Measurements from ENCODE around the gene GCNT1. TPM values are rescaled to one million over a fixed set of nuclear protein-coding genes. Genes with fewer than 3 reads are reported as not detected.

GCNT1 gene
- 11.6 and 13.1 TPM in 2 replicates for total RNA-seq

DNA sequence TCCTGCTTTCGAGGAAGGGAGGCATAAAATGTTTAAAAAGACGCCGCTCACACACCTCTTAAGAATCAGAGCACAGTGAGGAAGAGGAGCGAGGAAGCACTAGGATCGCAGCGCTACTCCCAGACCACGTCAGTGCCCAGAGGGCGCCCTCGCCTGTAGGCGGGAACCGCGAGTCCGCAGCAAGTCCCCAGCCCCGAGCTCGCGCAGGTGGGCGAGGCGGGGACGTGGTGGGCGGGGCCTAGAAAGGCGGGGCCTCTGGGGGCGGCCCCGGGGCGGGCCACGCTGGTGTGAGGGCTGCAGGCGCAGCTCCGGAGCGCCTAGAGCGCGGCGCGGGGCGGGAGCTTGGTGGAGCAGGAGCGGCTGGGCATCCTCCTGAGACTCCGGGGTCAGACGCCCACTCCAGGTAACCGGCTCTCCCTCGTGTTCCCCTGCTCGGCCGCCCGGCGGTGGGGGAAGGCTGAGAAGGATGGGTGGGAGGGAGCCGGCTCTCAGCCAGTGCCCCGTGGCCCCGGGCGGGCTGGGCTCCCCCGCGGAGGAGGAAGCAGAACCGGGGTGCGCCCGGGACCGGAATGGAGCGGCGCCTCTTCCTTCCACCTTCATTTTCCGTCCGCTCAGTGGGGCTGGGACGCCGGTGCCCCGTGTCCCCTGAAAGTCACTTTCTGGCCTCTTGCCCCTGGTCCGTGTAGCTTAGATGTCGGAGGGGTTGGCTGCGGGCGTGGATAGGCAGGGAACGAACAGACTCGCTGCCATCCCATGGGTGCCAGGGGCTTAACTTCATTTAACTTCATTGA is at the start of gene GCNT1:
GCNT1 (plus strand) TSS at position 280 of the 791 bp plus-strand sequence. CDS start 43,200 bp downstream, outside the sequence.
- H3K9me3 Mint-ChIP-seq, result no peaks in the 10 kb centered on the region
- peak within 1 kb of the TSS; percentile 87 for H3K4me3 Mint-ChIP-seq
- peaks cover 3% of the 10 kb centered on the region for H3K27me3 Mint-ChIP-seq (ENCODE audit: insufficient read depth)
- peak within 1 kb of the TSS; percentile 91 for H3K27ac Mint-ChIP-seq
- intact Hi-C loops (cut with micrococcal nuclease), result loop anchor here (1.0 to 2.0 kb wide), 7 partner anchors 9 to 718 kb away; partner anchors contain the start of genes RFK and VPS13A
- peak; percentile 92 for DNase-seq (ENCODE audit: low spot score)
- peaks cover 35% of the 10 kb centered on the region for H3K4me1 Mint-ChIP-seq (ENCODE audit: low read depth)
- peaks cover 7% of the 10 kb centered on the region for H3K36me3 Mint-ChIP-seq (ENCODE audit: low read depth)

DNA sequence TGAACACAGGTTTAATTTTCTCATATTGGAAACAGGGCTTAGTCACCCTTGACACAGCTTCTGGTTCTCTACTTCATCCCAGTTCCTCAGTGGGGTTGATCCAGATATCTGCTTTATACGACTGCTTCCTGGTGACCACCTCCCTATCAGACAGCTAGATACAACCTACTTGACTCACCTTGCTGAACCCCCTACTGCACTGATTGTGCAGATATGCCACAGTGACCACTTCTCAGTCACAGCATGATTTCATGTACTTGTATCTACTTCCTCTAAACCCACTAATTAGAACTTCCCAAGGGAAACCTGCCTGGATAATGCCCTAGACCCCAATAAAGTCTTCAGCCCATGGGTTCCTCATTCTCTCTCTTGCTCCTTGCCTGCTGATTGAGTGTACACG is 46.3 kb upstream of the GCNT1 start:
- H3K27me3 Mint-ChIP-seq (ENCODE audit: insufficient read depth), result no peaks in the 10 kb centered on the region
- H3K4me3 Mint-ChIP-seq, result no peak overlapping the region
- intact Hi-C loops (cut with micrococcal nuclease), result no loop called here
- peaks cover 7% of the 10 kb centered on the region for H3K36me3 Mint-ChIP-seq (ENCODE audit: low read depth)
- H3K4me1 Mint-ChIP-seq (ENCODE audit: low read depth), result peaks cover 35% of the 10 kb centered on the region
- DNase-seq (ENCODE audit: low spot score), result no peak
- H3K27ac Mint-ChIP-seq, result no peak overlapping the region
- H3K9me3 Mint-ChIP-seq, result peaks cover 10% of the 10 kb centered on the region

DNA sequence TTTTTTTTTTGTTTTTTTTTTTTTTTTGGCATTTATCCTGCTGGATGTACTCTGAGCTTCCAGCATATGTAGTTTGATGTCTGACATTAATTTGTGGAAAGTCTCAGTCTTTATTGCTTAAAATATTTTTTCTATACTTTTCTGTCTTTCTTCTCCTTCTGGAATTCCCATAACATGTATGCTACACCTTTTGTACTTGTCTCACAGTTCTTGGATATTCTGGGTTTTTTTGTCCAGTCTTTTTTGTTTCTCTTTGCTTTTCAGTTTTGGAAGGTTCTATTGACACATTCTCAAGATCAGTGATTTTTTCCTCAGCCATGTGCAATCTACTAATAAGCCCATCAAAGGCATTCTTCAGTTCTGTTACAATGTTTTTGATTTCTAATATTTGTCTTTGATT is 45.3 kb upstream of the GCNT1 start:
- Mint-ChIP-seq H3K36me3 (ENCODE audit: low read depth) (peaks cover 7% of the 10 kb centered on the region), H3K27ac (no peak overlapping the region), H3K4me1 (ENCODE audit: low read depth) (peaks cover 38% of the 10 kb centered on the region), H3K27me3 (ENCODE audit: insufficient read depth) (no peaks in the 10 kb centered on the region), H3K4me3 (no peak overlapping the region), H3K9me3 (peaks cover 10% of the 10 kb centered on the region)
- DNase-seq (ENCODE audit: low spot score), result no peak
- intact Hi-C loops (cut with micrococcal nuclease), result no loop called here

DNA sequence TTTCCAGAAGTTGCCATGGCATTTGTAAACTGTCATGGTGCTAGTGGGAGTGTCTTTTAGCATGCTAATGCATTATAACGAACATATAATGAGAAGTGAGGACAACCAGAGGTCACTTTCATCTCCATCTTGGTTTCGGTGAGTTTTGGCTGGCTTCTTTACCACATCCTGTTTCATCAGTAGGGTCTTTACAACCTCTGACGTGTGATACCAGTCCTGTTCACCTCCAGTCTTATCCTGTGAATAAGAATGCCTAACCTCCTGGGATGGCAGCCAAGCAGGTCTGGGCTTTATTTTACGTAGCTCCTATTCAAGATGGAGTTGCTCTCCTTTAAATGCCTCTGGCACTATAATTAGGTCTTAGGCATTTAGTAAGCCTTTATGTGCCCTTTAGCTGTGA is 44.3 kb upstream of the GCNT1 start:
- intact Hi-C loops (cut with micrococcal nuclease), result no loop called here
- Mint-ChIP-seq H3K4me3 (no peak overlapping the region), H3K27me3 (ENCODE audit: insufficient read depth) (no peaks in the 10 kb centered on the region), H3K27ac (no peak overlapping the region), H3K36me3 (ENCODE audit: low read depth) (peaks cover 7% of the 10 kb centered on the region), H3K4me1 (ENCODE audit: low read depth) (peaks cover 38% of the 10 kb centered on the region), H3K9me3 (peaks cover 10% of the 10 kb centered on the region)
- no peak for DNase-seq (ENCODE audit: low spot score)

DNA sequence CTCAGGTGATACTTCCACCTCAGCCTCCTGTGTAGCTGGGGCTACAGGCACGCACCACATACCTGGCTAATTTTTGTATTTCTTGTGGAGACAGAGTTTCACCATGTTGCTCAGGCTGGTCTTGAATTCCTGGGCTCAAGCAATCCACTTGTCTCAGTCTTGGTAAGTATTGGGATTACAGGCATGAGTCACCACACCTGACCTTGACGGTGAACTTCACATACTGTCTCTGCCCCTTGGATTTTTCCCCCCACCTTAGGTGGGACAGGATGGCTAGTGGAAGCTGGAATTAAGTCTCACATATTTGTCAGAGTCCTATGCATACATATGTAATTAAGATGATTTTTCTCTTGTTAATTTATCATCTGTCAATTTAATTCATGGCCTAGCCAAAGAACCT is 43.8 kb upstream of the GCNT1 start:
- Mint-ChIP-seq H3K4me3 (no peak overlapping the region), H3K27me3 (ENCODE audit: insufficient read depth) (no peaks in the 10 kb centered on the region), H3K36me3 (ENCODE audit: low read depth) (peaks cover 7% of the 10 kb centered on the region), H3K4me1 (ENCODE audit: low read depth) (peaks cover 38% of the 10 kb centered on the region), H3K9me3 (peaks cover 10% of the 10 kb centered on the region), H3K27ac (no peak overlapping the region)
- intact Hi-C loops (cut with micrococcal nuclease), result no loop called here
- no peak for DNase-seq (ENCODE audit: low spot score)

DNA sequence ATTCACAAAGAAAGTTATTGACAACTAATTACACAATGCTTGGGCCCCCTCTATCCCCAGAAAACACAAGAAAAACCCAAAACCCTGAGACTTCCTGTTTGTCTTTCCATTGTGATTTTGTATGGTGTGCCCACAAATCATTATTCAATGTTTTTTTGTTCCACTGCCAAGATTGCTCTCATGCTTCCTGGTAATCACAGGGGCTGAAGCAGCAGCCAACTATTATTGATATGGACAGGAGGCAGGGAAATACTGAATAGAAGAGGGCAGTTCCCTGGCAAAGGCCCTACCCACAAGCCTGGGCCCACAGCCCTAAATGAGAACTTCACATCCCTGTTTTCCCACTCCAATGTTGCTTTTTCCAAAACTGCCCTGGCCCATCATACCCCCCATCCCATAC is 43.3 kb upstream of the GCNT1 start:
- intact Hi-C loops (cut with micrococcal nuclease), result no loop called here
- Mint-ChIP-seq H3K27ac (no peak overlapping the region), H3K4me3 (no peak overlapping the region), H3K9me3 (peaks cover 10% of the 10 kb centered on the region), H3K27me3 (ENCODE audit: insufficient read depth) (no peaks in the 10 kb centered on the region), H3K36me3 (ENCODE audit: low read depth) (peaks cover 7% of the 10 kb centered on the region), H3K4me1 (ENCODE audit: low read depth) (peaks cover 38% of the 10 kb centered on the region)
- DNase-seq (ENCODE audit: low spot score), result no peak

DNA sequence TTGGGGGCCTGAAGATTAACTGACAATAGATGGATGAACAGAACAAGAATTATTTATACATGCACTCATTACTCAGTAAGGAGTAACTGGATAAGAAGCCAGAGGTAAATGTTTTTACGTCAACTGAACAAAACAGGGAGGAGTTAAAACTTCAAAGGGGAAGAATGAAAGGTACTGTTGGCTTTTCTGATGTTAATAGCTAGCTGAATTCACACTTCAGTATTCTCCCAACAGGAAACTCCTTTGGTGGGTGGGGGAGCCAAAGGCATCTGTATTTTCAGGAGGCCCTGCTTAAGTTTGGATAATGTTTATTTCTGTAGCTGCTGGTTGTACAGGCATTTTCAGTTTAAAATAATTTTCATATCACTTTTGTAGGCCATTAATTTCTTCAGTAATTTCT is 41.6 kb upstream of the GCNT1 start:
- Mint-ChIP-seq H3K27ac (no peak overlapping the region), H3K27me3 (ENCODE audit: insufficient read depth) (no peaks in the 10 kb centered on the region), H3K9me3 (peaks cover 10% of the 10 kb centered on the region)

DNA sequence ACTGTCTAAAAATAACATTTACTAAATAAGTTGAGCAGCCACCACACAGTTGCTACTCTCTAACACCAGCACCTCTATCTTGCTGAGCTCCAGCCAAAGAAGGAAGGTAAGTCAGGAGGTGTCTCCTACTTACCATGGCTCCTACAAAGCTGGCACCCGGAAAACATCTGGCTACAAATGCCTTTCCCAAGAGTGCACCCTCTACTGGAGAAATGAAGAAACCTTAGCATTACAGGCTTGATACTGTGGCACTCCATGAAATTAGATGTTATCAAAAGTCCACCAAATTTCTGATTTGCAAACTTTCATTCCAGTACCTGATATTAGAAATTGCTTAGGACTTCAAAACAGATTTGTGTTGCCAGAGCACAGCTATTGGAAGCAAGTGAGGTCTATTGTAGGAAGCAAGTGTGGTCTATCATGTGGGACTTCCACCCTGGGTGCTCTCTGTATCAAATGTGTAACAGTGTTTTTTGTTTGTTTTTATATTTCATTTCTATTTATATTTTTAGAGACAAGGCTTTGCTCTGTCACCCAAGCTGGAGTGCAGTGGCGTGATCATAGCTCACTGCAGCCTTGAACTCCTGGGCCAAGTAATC is 39.1 kb upstream of the GCNT1 start:
- Mint-ChIP-seq H3K27ac (no peak overlapping the region), H3K27me3 (ENCODE audit: insufficient read depth) (no peaks in the 10 kb centered on the region), H3K9me3 (no peaks in the 10 kb centered on the region), H3K36me3 (ENCODE audit: low read depth) (no peaks in the 10 kb centered on the region), H3K4me1 (ENCODE audit: low read depth) (peaks cover 46% of the 10 kb centered on the region), H3K4me3 (no peak overlapping the region)
- DNase-seq (ENCODE audit: low spot score), result no peak
- intact Hi-C loops (cut with micrococcal nuclease), result no loop called here

More for the DNA sequence above, 41.6 kb upstream of the GCNT1 start:
- DNase-seq (ENCODE audit: low spot score), result no peak
- intact Hi-C loops (cut with micrococcal nuclease), result no loop called here
- Mint-ChIP-seq H3K36me3 (ENCODE audit: low read depth) (peaks cover 7% of the 10 kb centered on the region), H3K4me3 (no peak overlapping the region), H3K4me1 (ENCODE audit: low read depth) (peaks cover 38% of the 10 kb centered on the region)

DNA sequence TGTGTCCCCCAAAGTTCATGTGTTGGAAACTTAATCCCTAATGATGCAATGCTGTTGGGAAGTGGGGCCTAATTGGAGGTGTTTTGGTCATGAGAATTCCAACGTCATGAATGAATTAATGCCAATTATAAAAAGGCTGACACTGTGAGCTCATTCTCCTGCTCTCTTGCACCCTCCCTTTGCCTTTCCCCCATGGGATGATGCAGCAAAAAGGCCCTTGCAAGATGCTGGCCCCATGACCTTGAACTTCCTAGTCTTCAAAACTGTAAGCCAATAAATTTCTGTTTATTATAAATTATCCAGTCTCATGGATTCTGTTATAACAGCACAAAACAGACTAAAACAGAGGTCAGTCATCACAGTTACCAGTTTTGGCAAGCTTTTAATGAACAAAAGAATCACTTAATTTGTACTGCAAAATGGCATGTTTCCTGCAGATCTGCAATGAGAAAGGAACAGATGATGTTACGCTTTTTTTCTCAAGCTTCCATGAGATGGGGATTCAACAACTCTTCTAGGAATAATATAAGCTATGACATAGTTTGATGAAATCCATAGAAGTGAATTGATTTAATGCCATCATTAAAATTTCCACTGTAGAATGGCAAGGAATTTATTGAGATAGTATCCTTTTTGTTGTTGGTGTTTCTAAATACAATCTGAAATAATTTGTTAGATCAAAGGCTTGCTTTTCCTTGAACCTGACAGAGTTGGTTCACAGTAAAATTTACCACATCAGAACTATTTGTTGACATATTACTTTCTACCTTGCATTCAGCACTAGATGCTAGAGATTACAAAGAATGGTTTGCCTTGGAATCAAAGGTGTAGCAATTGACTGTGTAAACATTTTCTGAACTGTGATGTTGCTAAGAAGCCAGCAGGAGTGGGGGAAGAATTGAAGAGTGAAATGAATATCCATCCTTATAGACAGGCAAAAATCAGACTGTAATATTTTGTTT is 35.5 kb upstream of the GCNT1 start:
- peak overlapping the region; percentile 28 for H3K4me3 Mint-ChIP-seq
- no peaks in the 10 kb centered on the region for H3K9me3 Mint-ChIP-seq
- peak overlapping the region; percentile 77 for H3K27ac Mint-ChIP-seq
- H3K27me3 Mint-ChIP-seq (ENCODE audit: insufficient read depth), result no peaks in the 10 kb centered on the region
- H3K4me1 Mint-ChIP-seq (ENCODE audit: low read depth), result peaks cover 17% of the 10 kb centered on the region
- DNase-seq (ENCODE audit: low spot score), result no peak
- intact Hi-C loops (cut with micrococcal nuclease), result loop anchor here (1.0 to 2.0 kb wide), 3 partner anchors 18 to 29 kb away; partner anchors contain the start of gene RFK
- H3K36me3 Mint-ChIP-seq (ENCODE audit: low read depth), result no peaks in the 10 kb centered on the region

DNA sequence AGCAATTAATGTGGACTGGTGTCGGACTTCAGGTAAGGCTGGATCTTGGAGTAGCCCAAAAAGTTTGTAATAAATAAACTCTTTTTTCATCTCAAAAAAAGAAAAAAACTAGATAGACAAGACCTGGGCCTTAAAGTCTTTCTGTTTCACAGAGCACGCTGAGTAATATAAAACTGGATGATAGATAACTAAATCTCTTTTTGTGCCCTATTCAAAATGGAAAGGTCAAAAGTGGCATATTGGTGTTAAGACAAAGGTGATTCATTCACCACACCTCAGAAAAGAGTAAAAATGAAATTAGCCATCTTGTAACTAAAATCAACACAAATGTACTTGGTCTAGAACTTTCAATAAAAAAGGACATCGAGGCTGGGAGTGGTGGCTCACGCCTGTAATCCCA is 34.5 kb upstream of the GCNT1 start:
- Mint-ChIP-seq H3K4me1 (ENCODE audit: low read depth) (peaks cover 17% of the 10 kb centered on the region), H3K36me3 (ENCODE audit: low read depth) (no peaks in the 10 kb centered on the region), H3K9me3 (no peaks in the 10 kb centered on the region), H3K27ac (peak overlapping the region; percentile 77), H3K4me3 (no peak overlapping the region), H3K27me3 (ENCODE audit: insufficient read depth) (no peaks in the 10 kb centered on the region)
- DNase-seq (ENCODE audit: low spot score), result no peak
- intact Hi-C loops (cut with micrococcal nuclease), result loop anchor here (1.0 to 2.0 kb wide), 3 partner anchors 17 to 30 kb away; partner anchors contain the start of gene RFK

DNA sequence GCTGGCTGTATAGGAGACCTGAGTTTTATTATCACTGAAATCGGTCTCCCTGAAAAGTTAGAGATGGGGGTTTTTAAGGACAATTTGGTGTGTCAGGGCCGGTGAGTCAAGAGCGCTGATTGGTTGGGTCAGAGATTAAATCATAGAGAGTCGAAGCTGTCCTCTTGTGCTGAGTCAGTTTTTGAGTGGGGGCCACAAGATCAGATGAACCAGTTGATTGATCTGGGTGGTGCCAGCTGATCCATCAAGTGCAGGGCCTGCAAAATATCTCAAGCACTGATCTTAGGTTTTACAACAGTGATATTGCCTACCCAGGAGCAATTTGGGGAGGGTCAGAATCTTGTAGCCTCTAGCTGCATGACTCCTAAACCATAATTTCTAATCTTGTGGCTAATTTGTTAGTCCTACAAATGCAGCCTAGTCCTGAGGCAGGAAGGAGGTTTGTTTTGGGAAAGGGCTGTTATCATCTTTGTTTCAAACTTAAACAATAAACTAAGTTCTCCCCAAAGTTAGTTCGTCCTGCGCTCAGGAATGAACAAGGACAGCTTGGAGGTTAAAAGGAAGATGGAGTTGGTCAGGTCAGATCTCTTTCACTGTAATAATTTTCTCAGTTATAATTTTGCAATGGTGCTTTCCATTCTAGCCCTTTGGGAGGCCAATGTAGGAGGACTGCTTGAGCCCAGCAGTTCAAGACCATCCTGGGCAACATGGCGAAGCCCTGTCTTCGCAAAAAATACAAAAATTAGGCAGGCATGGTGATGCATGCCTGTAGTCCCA is 33.1 kb upstream of the GCNT1 start:
- Mint-ChIP-seq H3K9me3 (no peaks in the 10 kb centered on the region), H3K27me3 (ENCODE audit: insufficient read depth) (no peaks in the 10 kb centered on the region), H3K36me3 (ENCODE audit: low read depth) (no peaks in the 10 kb centered on the region), H3K4me3 (no peak overlapping the region), H3K4me1 (ENCODE audit: low read depth) (peaks cover 17% of the 10 kb centered on the region), H3K27ac (no peak overlapping the region)
- no peak for DNase-seq (ENCODE audit: low spot score)
- intact Hi-C loops (cut with micrococcal nuclease), result loop anchor here (2.0 kb wide), 1 partner anchor 31 kb away; the partner anchor contains the start of gene RFK

DNA sequence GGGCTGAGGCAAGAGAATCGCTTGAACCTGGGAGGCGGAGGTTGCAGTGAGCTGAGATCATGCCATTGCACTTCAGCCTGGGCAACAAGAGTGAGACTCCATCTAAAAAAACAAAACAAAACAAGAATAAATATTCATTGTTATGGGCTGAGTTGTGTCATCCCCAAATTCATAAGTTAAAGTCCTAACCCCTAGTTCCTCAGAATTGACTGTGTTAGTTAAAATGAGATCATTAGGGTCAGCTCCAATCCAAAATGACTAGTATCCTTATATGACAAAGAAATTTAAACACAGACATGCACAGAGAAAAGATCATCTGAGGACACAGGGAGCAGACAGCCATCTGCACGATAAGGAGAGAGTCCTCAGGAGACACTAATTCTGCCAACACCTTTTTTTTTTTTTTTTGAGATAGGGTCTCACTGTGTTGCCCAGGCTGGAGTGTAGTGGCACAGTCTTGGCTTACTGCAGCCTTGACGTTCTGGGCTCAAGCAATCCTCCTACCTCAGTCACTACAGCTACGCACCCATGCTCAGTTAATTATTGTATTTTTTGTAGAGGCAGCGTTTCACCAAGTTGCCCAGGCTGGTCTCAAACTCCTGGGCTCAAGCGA is 32.1 kb upstream of the GCNT1 start:
- no peaks in the 10 kb centered on the region for H3K9me3 Mint-ChIP-seq
- DNase-seq (ENCODE audit: low spot score), result no peak
- H3K27ac Mint-ChIP-seq, result no peak overlapping the region
- no peaks in the 10 kb centered on the region for H3K27me3 Mint-ChIP-seq (ENCODE audit: insufficient read depth)
- intact Hi-C loops (cut with micrococcal nuclease), result no loop called here
- peaks cover 17% of the 10 kb centered on the region for H3K4me1 Mint-ChIP-seq (ENCODE audit: low read depth)
- H3K36me3 Mint-ChIP-seq (ENCODE audit: low read depth), result no peaks in the 10 kb centered on the region
- no peak overlapping the region for H3K4me3 Mint-ChIP-seq
